GM12872 (cell line): ENCODE data around the gene LMAN2.

ENCODE experiments used
- TF ChIP-seq, protein P1 (sequence below): IDR thresholded peaks from 3 replicates; pipeline ENCODE4 v1.5.1; 2011; ENCODE audit warnings: low read depth, mild to moderate bottlenecking, low read length, moderate library complexity; ENCODE audit not compliant: insufficient read depth

LMAN2 gene

GRCh38 chr5:177295924-177296323 is 55.5 kb downstream of the LMAN2 start:
- TF ChIP-seq, protein P1, sequence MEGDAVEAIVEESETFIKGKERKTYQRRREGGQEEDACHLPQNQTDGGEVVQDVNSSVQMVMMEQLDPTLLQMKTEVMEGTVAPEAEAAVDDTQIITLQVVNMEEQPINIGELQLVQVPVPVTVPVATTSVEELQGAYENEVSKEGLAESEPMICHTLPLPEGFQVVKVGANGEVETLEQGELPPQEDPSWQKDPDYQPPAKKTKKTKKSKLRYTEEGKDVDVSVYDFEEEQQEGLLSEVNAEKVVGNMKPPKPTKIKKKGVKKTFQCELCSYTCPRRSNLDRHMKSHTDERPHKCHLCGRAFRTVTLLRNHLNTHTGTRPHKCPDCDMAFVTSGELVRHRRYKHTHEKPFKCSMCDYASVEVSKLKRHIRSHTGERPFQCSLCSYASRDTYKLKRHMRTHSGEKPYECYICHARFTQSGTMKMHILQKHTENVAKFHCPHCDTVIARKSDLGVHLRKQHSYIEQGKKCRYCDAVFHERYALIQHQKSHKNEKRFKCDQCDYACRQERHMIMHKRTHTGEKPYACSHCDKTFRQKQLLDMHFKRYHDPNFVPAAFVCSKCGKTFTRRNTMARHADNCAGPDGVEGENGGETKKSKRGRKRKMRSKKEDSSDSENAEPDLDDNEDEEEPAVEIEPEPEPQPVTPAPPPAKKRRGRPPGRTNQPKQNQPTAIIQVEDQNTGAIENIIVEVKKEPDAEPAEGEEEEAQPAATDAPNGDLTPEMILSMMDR = no peak

GRCh38 chr5:177294632-177295031 is 56.8 kb downstream of the LMAN2 start:
- TF ChIP-seq, protein P1 = no peak

GRCh38 chr5:177293819-177294581 is 57.5 kb downstream of the LMAN2 start:
- TF ChIP-seq, protein P1 = no peak

DNA sequence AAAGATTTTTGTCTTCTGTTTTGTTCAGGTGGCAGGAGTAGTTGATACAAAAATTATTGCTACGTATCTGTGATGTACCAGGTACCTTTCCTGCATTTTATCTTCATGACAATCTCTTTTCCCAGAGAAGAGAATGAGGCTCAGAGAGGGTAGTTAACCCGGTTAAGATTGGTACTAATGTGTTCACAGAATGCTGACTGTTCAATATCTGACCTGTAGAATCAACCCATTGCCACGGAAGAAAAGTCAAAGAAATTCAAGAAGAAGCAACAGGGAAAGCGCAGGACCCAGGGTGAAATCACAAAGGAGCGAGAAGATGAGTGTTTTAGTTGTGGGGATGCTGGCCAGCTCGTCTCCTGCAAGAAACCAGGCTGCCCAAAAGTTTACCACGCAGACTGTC is 59.7 kb downstream of the LMAN2 start:
- TF ChIP-seq, protein P1 = no peak

DNA sequence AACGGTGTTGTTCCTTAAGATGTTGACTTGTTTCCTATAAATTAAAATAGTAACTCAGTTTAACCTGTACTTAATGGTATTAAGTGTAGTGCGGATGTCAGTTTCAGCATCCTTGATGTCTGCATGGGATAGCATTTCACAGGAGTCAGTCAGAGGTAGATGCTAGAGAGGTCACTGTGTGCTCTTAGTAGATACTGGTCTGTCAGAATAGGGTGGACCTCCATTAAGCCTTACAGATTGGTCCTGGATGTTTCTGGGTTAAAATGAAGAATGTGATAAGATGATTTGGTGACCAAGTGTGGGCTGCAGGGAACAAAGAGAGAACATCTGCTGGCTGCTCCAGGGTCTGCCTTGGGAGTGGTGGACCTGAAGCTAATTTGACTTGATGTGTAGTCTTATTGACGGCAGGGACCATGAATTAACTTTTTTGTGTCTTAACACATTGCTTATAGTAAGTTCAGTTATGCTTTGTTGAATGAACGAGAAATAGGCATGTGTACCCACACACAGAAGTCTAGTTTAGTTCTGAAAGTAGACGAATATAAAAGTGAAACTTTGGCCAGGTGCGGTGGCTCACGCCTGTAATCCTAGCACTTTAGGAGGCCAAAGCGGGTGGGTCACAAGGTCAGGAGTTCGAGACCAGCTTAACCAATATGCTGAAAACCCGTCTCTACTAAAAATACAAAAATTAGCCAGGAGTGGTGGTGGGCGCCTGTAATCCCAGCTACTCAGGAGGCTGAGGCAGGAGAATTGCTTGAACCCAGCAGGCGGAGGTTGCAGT is 60.5 kb downstream of the LMAN2 start:
- TF ChIP-seq, protein P1 = no peak

- TF ChIP-seq, protein P1 = no peak
Measured at GRCh38 chr5:177288191-177288590, 63.3 kb downstream of the LMAN2 start.
